ENCODE results near the gene DLX6. TPM values are rescaled to one million over a fixed set of nuclear protein-coding genes. Genes with fewer than 3 reads are reported as not detected.
"Not testable (repeated sequence)": the region's sequence is repeated elsewhere in the genome, so short reads cannot be mapped to it uniquely, and the experiment has no call there.

DLX6 gene
- total and polyA plus RNA-seq, 7 donors: 0.09 to 0.16 (median 0.14) TPM; not detected in 4

DNA sequence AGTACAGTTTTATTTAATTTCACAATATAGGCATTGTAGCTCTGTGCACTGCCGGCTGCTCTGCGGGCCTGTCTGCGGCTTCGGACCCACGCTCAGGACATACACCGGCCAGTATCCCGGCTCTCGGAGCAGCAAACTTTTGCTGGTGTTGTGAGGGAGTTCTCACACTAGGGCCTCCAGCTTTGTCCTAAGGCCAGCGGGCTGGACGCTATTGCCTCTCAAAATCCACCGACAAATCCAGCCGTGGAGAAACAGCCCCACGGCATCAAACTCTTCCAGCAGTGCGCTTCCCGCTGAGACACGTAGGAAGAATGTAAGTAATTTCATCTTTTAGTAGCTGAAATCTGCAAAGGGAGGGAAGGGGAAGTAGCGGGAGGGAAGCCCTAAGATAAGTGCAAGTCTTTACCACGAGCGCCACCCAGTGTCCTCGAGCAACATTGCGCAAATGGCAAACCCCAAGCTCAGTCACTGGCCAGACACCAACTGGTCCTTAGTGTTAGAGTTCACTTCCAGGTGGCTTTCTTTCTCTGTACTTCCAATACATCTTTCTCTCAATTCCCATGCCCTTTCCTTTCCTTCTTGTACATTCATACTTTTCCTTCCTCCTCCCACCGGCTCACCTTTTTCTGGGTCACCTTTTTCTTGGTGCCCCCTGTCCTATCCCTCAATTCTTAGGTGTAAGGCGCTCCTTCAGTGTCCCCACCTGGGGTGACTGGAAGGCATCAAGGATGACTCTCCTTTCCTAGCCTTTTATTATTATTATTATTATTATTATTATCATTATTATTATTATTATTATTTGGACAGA, 22.3 kb downstream of the DLX6 start:
- Histone ChIP-seq H3K27me3 (peaks cover 35 to 71% (median 54%) of the 10 kb centered on the region in 3 donors), H3K9me3 (no peaks in the 10 kb centered on the region), H3K27ac (peak overlapping the region in 1 of 4 donors; percentile 23), H3K4me1 (peaks cover 0 to 38% (median 36%) of the 10 kb centered on the region in 4 donors), H3K36me3 (no peaks in the 10 kb centered on the region), H3K4me3 (peak overlapping the region; percentile 7 to 48 (median 40))
- peak; percentile 83 for DNase-seq
- TF ChIP-seq POLR2A (IDR thresholded peaks at IDR 0.05) (no peak), POLR2AphosphoS5 (IDR thresholded peaks at IDR 0.05) (peak in 1 of 4 donors; percentile 11), EP300 (IDR thresholded peaks at IDR 0.05) (no peak)
- TF ChIP-seq, protein P1, sequence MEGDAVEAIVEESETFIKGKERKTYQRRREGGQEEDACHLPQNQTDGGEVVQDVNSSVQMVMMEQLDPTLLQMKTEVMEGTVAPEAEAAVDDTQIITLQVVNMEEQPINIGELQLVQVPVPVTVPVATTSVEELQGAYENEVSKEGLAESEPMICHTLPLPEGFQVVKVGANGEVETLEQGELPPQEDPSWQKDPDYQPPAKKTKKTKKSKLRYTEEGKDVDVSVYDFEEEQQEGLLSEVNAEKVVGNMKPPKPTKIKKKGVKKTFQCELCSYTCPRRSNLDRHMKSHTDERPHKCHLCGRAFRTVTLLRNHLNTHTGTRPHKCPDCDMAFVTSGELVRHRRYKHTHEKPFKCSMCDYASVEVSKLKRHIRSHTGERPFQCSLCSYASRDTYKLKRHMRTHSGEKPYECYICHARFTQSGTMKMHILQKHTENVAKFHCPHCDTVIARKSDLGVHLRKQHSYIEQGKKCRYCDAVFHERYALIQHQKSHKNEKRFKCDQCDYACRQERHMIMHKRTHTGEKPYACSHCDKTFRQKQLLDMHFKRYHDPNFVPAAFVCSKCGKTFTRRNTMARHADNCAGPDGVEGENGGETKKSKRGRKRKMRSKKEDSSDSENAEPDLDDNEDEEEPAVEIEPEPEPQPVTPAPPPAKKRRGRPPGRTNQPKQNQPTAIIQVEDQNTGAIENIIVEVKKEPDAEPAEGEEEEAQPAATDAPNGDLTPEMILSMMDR (IDR thresholded peaks at IDR 0.05): peak; percentile 58 to 82 (median 73)
- intact Hi-C loops (cut with DNase I): loop anchor here (1.0 to 10.0 kb wide), 3 partner anchors 613 to 1111 kb away; no protein-coding TSS in a partner anchor
- 6 to 8% methylated on average over 23 of the region's 23 CpGs for WGBS, 2 donors

DNA sequence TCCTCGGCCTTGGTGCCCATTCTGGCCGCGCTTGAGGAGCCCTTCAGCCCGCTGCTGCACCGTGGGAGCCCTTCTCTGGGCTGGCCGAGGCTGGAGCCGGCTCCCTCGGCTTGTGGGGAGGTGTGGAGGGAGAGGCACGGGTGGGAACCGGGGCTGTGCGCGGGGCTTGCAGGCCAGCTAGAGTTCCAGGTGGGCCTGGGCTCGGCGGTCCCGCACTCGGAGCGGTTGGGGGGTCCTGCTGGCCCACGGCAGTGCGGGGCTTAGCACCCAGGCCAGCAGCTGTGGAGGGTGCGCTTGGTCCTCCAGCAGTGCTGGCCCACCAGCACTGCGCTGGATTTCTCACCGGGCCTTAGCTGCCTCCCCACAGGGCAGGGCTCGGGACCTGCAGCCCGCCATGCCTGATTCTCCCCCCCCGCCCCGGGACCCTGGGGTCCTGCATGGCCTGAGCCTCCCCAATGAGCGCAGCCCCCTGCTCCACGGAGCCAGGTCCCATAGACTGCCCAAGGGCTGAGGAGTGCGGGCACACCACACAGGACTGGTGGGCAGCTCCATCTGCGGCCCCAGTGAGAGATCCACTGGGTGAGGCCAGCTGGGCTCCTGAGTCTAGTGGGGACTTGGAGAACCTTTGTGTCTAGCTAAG, 29.0 kb downstream of the DLX6 start:
- H3K4me1 ChIP-seq; H3K9me3 ChIP-seq; H3K27ac ChIP-seq; H3K4me3 ChIP-seq; DNase-seq; H3K36me3 ChIP-seq; intact Hi-C loops (cut with DNase I): not testable (repeated sequence)
- H3K27me3 ChIP-seq: peaks cover 0 to 24% (median 4%) of the 10 kb centered on the region in 3 donors
- 94 to 95% methylated on average over 30 of the region's 30 CpGs for WGBS, 2 donors

DNA sequence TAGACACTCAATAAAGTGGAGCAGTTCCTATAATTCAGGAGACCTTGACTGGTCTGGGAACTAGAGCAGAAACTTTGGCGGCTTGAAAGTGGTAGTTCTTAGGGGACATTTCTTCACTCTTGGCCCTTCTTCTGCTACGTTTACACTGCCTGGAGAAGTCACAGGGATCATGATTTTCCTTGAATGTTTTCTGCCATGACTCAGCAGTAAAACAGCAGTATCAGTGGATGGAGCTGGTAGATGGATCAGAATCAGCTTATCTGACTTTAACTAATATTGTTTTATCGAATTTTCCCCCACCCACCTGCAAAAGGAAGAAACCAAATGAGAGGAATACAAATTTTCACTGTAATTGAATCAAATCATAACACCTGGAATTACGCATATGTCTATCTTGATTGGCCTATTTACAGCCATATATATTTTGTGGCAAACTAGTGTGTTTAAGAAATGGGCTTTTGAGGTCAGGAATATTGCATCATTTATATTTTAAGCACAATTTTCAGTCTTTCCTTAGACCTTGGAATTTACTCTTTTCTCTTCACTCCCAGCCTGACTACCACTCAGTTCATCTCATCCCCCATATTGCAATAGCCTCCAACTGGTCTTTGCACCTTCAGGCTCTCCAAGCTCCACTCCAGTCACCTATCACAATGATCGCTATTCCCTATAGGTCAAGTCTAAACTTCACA, 34.2 kb downstream of the DLX6 start:
- 65 to 80% methylated on average over 5 of the region's 5 CpGs for WGBS, 2 donors
- no peak overlapping the region for H3K27ac ChIP-seq
- no peak for DNase-seq
- H3K4me1 ChIP-seq: no peaks in the 10 kb centered on the region
- no peaks in the 10 kb centered on the region for H3K36me3 ChIP-seq
- intact Hi-C loops (cut with DNase I): no loop called here
- no peaks in the 10 kb centered on the region for H3K9me3 ChIP-seq
- H3K4me3 ChIP-seq: no peak overlapping the region
- TF ChIP-seq POLR2A (IDR thresholded peaks at IDR 0.05) (no peak), EP300 (IDR thresholded peaks at IDR 0.05) (no peak), POLR2AphosphoS5 (IDR thresholded peaks at IDR 0.05) (no peak)
- TF ChIP-seq, protein P1 (IDR thresholded peaks at IDR 0.05): no peak
- H3K27me3 ChIP-seq: peaks cover 0 to 29% (median 0%) of the 10 kb centered on the region in 3 donors

DNA sequence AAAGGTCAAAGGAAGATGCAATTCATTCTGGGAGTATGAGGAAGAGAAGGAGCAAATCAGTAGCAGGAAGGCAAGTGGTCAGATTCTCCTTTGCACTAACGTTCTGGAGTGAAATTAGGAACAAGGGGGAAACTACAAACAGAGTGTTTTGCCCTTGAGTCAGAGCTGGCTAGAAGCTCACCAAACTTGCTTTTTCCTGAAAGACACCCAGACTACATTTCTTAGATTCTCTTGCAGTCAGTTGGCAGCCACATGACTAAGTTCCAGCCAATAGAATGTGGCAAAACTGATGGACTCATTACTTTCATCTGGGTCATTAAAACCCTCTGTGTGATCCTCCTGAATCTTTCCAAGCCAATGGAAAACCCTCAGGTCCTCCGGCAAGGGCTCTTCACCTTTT, 37.9 kb downstream of the DLX6 start:
- no peaks in the 10 kb centered on the region for H3K9me3 ChIP-seq
- DNase-seq: no peak
- no peaks in the 10 kb centered on the region for H3K36me3 ChIP-seq
- no peak overlapping the region for H3K27ac ChIP-seq
- intact Hi-C loops (cut with DNase I): no loop called here
- WGBS, 2 donors: 46 to 58% methylated on average over 2 of the region's 2 CpGs
- H3K4me1 ChIP-seq: no peaks in the 10 kb centered on the region
- peaks cover 0 to 19% (median 0%) of the 10 kb centered on the region in 3 donors for H3K27me3 ChIP-seq
- H3K4me3 ChIP-seq: no peak overlapping the region
- no peak for TF ChIP-seq POLR2A (IDR thresholded peaks at IDR 0.05)
- no peak for TF ChIP-seq EP300 (IDR thresholded peaks at IDR 0.05)
- TF ChIP-seq POLR2AphosphoS5 (IDR thresholded peaks at IDR 0.05): no peak
- TF ChIP-seq, protein P1 (IDR thresholded peaks at IDR 0.05): no peak

Small RNA genes within 50 kb of the gene (small RNA-seq; reads per million reads assigned to genes)
- gene RF01778 (0 reads per million in 3 donors), gene RF01887 (0 reads per million in 3 donors), gene RF01888 (0 reads per million in 3 donors)

Other genes with a start within 250 kb of the DLX6 start
- gene DLX5, start 19.3 kb downstream of the DLX6 start, total RNA-seq: under 1 TPM in 2 of 4 donors, not detected in 2; 0.41 to 0.71 TPM
- under 1 TPM in 1 of 3 donors, not detected in 2; 0.10 TPM for gene DLX5, start 19.3 kb downstream of the DLX6 start, polyA plus RNA-seq
- 10 to 100 TPM in 2 of 4 donors, 1 to 10 TPM in 2; 3.3 to 13.2 (median 10.8) TPM for gene SDHAF3, start 112.1 kb downstream of the DLX6 start, total RNA-seq
- 10 to 100 TPM; 13.5 to 28.4 (median 21.6) TPM for gene SDHAF3, start 112.1 kb downstream of the DLX6 start, polyA plus RNA-seq